Glomerular visceral epithelial cell (primary cell): ENCODE results near the gene CDK18.

ENCODE experiments used
- DNase-seq: peaks from one replicate; pipeline ENCODE4 v3.0.0-alpha.2; 2016; ENCODE audit errors: extremely low spot score

The CDK18 gene

DNA sequence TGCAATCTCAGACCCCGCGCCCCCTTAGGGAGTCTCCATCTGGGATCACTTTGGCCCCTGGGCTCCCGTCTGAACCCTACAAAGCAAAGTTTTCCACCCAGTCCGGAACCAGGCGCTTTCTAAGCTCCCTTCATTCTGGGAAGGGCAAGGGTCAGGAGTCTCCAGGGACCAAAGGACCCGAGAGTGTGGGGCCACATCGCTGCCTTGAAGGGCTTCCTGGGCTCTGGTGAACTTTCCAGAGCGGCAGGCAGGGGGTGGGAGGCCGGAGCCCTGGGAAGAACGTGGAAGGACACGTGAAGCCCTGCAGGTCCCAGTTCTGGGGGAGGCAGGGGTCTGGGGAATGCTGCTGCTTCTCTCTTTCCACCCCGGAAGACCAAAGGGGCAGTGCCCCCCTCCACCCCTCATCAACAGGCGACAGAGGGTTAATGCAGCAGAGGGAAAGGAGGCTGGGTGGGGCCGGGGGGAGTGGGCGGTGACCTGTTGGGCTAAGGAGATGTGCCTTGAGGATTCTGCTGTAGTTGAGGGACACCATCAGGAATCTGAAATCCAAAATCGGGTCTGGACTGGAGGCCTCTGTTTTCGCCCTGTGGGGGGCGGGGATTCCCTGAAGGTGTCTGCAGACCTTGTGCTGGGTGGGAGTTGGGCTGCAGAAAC lies 734 bp downstream of the CDK18 start:
- peak; percentile 29 for DNase-seq

DNA sequence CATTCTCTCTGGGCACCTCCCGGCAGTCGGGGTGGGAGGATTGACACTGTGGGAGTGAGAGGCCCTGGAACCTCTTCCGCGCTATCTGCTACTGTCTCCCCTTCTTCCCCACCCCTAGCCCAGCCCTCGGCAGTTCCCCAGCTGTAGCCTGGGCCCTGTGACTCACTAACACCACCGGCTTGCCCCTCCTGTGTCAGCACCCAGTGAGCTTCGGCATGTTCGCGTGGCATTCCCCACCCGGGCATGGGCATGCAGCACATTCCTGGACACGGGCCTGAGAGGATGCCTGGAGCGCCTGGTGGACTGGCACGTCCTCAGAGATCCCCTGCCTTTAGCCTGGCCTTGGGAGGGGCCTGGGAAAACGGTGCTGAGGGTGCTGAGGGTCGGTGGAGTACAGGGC lies 1.3 kb downstream of the CDK18 start:
- peak; percentile 82 for DNase-seq

DNA sequence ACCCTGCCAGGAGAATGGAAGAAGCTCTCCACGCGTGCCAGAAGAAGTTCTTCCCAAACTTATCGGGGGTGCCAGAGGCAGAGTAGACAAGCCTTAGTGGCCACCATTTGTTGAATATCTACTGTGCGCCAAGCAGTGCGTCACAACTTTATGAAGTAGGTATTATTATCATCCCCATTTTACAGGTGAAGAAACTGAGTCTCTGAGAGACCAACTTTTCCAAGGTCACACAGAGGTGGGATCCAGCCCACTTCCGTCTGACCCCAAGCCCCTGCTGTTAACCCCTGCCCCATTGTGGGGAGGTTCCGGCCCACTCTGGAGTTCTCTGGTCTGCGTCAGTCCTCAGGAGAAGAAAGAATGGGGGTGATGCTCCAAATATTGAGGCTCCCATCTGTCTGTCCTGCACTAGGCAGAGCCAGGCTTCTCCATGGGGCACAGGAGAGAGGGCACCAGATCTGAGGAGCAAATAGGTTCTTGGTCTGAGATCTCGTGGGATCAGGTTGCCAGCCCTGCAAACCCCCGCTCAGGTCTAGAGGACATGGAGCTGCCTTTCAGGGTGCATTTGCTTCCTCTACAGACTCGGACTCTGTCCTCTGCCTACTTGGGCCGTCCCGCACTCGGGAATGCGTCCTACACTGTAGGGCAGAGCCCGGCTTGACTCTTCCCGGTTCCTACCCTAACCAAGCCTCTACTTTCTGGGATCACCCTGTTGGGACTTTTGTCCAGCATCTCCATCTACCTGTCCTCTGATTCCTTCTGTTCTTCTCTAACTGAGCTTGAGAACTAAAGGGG lies 2.1 kb downstream of the CDK18 start:
- DNase-seq = no peak

DNA sequence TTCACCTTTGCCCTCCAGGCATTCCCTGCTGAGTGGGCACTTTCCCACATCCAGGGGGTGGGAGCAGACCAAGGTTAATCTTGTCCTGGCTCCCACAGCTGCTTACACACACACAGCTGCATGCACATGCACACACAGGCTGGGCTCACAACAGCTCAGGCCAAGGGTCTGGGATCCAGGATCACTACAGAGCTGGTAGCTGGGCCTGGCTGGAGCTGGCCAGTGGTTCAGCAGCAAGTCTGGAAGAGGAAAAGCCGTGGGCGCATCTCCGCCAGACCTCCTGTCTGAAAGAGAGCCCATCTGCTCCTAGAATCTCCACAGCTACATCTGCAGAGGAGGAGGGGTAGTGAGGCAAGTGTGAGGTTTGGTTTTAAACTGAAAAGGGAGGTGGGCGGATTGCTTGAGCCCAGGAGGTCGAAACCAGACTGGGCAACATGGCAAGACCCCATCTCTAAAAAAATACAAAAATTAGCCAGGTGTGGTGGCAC lies 3.8 kb downstream of the CDK18 start:
- no peak for DNase-seq

DNA sequence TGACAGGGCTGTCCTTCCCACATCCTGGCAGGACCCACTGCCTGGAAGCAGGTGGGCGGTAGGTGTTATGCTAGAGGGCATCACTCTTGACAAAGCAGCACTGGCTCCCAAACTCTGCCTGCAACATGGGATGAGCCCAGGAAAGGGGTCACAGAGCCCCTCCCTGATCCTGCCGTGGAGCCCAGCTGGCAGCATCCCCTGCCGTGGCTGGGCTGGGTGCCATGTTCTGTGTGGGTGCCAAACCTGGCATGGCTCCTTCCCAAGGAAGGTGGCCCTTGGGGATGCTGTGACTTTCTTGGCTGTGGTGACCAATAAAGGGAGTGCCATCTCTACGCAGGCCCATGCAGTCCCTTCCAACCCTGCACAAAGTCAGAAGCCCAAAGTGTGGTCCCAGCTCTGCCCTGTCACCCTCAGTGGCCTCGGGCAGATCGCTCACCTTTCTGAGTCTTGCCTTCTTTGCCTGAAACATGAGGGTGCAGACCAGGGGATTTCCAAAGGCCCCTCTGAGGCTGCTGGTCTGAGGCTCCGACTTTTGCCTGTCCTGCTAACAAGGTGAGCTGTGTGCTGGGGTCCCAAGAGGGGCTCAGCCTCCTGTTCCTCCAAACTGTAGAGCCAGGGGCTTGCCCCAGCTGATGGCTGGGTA lies 6.0 kb downstream of the CDK18 start:
- DNase-seq = no peak

DNA sequence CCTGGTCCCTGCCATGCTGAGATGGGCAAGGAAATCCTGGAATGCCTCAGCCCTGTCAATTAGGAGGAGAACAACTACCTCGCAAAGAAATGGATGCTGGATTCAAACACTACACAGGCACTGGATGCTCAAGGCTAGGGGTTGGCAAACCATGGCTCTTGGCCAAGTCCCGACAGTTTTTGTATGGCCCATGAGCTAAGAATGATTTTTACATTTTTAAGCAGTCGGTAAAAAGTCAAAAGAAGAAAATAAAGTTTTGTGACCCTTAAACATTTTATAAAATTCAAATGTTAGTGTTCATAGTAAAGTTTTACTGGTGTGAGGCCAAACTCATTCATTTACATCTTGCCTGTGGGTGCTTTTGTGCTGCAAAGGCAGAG lies 6.5 kb downstream of the CDK18 start:
- DNase-seq = no peak

DNA sequence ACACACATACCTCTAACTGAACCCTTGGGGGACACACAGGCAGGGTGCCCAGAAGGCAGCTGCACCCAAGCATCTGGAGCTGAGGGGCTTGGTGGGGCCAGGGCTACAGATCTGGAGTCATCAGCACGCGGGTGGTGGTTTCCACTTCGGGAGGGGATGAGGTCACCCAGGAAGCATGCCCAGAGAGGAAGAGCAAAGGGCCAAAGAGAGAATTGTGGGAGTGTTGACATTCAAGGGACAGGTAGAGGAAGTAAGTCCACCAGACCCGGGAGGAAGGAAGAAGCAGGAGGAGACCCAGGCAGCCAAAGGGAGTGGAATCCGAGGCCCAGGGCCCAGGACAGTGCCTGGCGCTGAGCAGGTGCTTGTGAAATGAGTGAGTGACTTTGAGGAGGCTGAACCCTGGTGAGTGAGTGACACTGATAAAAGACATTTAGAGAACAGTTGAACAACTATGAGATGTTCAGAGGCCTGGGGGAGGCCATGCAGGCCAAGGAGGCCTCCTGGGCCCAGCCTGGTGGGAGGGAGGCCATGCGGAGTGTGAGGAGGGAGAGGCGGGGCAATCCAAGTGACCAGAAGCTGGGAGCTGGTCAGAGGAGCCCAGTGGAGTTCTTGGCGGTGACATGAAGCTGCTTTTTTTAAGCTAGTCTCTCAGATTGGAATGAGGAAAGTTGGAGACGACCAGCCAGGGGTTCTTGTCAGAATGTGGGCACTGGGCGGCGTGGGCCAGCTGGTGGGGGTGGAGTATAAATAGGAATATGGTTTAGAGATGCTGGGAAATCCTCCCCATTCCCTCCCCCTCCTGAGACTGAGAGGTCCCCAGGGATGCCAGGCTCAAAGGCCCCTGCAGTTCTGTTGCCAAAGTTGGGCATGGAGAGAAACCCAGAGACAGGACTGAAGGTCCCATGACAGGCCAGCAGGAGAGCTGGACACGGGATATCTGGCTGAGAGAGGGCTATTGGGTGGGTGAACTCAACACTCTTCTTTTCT lies 7.9 kb downstream of the CDK18 start:
- DNase-seq = peak; percentile 86

DNA sequence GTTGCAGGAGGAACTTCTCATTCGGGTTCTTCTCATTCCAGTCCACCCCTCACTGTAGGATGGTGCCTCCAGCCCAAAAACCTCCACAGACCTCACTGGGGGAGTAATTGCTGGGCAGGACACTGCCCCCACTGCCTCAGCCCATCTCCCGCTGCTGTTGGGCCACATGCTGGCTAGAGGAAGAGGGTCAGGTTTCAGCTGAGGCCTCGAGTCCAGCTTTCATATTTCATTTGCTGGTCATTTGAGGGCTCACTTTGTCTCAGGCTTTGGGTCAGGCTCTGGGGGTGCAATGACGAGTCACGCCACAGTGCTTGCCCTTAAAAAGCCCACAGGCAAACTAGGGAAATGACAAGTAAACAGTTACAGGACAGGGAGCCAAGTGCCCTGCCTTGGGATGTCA lies 9.3 kb downstream of the CDK18 start:
- DNase-seq = no peak

DNA sequence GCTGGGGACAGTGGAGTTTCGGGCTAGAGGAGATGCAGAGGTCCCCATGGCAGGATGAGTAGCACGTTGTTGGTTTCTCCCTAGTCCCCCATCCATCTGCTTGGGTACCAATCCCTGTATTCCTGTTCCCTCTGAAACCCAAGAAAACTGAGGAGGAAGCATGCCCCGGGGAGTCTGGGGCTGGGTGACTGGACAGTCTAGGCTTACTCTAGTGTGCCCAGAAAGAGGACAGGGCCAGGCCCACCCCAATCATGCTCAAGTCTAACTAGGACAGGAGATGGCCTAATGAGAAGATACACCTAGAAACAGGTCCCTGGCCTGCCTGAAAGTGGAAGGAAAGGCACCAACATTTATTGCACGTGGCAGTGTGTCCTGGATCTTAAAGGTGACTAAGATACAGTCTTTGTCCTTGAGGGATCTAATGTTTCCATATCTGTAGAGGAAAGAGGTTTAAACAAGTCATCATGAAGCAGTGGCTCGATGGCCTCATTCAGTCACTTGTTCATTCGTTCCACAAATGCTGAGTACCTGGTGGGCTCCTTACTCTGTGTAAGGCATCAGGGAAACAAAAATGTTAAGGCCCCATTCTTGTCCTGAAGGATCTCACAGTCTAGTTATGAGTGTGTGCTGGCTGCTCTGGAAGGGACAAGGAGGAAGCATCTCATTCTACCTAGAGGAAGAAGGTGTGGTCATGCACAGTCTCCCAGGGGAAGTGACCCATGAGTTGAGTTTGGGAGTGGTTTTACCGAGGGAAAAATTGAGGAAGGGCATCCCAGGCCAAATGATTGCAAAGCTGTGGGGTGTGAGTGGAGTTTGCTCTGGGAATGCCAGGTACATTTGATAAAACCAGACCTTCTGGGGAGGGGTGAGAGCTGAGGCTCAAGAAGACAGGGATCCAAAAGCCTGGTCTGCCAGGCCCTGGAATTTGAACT lies 10.0 kb downstream of the CDK18 start:
- DNase-seq = no peak

DNA sequence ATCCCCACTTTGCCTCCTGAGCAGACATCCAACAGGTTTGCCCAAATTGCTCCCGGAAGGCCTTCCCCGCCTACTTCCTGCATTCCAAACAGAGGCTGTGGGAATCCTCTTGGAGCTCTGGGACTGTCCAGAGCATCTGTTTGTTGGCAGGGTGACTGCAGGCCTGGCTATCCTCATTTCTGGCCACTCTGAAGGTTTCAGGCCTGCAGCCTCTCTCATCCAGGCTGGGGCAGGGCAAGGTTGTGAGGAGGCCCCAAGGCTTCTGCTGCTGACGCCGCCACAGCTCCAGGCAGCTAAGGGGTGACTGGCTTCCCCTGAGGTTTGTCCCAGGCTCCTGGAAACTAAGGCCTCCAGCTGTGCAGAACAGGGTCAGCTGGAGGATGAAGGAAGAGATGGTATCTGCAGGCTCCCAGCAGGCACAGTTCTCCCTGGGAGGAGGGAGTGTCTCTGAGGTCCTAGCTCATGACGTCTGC lies 11.3 kb downstream of the CDK18 start:
- no peak for DNase-seq

DNA sequence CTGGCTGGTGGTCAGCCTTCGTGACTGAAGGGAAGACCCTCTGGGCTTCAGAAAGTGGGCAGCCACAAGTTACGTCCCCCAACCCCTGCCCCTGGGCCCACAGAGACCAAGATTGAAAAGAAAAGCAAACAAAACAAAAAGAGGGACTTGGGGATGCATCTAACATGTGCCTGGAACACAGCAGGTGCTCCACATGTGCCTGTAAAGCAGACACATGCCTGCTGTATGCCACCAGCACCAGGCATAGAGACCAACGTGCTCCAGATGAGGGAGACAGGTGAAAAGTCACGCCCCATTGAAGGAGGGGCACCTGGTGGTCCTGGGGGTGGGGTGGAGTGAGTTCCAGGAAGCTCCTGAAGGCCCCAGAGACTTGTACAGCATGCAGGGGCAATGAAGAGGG lies 11.9 kb downstream of the CDK18 start:
- no peak for DNase-seq

DNA sequence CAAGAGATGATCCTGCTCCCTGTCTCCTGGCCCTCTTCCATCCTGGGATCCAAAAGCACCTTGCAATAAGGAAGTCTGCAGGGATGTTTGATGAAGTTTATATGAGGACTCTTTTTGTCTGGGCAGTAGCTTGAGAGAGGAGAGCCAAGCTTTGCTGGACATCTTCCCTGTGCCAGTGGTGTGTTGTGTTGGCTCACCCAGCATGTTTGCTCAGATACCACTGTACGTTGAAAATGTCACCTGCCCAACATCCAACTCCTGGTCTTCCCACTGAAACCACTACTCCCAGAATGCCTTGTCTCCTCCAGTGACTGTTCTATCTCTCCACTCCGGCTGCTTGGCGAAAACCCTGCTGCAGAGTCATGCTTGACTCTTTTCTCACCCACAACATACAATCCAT lies 12.8 kb downstream of the CDK18 start:
- DNase-seq = no peak

DNA sequence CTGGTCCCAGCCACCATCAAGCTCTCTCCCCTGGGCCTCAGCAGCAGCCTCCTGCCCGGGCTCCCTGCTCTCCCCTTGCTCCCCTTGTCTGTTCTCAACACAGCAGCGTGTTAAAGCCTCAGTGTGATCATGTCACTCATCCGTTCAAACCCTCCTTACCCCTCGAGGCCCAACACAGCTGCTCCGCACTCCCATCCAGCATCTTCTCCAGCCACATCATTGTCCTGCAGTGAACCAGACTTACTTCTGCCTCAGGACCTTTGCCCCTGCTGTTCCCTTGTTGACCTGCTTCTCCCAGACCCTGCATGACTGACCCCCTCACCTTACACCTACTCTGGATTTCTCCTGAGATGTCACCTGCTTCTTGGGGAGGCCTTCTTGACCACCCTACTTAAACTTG lies 13.3 kb downstream of the CDK18 start:
- DNase-seq = no peak

DNA sequence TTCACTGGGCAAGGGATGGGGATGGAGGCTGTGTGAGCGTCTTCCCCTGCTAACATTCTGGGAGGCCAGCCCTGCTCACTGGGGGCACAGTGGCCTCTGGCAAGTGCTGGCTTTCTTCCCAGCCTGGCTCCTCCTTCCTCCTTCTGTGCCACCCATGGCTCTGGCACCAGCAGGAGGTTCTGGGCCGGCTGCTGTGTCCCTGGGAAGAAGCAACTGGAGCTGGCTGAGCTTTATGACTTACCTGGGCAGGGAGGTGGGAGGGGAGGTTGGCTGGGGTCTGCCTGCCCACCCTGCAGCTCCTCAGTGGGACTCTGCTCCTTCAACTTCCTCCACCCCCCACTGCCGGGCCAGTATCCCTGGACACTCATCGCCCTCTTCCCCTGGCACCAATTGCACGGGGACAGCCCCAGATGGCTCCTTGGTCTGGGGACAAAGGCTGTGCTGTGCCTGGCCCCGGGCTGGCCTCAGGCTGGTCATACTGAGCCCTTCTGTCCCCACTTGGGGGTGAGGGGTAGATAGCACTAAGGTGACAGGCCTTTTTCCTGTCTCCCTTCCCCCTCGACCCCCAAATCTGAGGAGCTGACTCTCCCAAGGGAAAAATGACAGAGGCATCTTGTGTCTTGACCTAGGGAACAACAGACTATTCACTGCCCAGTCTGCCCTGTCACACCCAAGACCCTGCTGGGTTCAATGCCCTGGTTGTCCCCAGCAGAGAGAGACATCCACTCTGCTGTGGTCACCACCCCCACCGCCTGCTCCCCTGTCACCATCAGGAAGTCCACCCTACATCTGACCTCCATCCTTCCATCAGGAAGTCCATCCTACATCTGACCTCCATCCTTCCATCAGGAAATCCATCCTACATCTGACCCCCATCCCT lies 14.4 kb downstream of the CDK18 start:
- DNase-seq = no peak

DNA sequence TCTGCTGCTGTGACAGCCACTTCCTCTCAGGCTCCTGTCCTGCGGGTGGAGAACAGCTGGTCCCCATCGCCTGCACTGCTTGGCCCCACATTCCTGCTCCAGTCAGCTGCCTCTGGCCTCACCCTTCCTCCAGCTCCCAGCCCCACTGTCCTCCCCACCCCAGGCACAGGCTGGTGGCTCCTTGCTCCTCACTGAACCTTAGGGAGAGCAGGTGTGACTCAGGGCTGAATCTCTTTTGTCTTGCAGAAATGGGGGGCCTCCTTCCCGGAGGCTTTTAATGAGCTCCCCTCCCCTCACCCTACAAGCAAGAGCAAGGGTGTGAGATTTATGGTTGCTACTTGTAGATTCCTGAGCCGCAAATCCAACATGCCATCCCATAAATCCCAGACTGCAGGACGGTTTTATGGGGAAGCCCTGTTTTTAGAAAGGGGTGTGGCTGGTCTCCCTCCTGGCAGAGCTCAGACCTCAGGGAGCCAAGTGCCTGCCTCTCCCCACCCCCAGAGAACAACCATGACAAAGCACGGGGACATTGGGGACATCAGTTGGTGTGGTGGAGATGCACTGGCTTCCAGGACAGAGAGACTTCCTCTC lies 15.2 kb downstream of the CDK18 start:
- DNase-seq = no peak

DNA sequence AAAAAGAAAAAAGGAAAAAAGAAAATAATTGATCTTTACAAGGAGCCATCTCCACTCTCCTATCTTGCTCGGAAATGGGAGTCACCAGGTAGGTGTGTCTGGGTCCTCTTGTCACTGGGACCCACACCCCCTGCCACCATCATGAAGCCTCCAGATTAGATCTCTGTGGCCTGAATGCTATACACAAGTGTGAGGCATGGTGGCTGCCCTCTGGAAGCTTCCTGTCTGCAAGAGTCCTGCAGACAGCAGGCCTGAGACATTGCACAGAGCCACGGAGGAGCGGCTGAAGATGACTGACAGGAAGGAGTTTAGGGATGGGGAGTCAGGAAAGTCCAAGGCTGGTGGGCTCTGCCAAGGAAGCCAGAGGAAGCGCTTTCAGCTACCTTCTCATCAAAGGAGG lies 16.2 kb downstream of the CDK18 start:
- DNase-seq = no peak

DNA sequence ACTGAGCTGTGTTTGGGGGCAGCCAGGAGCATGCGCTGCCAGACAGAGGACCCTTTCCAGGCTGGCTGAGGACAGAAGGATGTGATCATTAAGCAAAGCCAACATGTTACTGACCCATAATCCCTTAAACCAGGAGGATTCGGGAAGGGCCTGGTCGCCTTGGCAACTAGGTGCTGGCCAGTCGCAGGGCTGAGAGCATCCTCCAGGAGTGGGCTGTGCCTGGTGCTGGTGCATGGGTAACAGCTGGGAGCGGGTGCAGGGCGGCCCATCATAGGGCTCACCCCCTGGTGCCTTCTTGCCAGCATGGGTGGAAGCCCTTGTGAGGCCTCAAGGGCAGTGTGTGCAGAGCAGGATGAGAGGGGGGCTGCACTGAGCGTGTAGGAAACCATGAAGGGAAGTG lies 17.2 kb downstream of the CDK18 start:
- no peak for DNase-seq

DNA sequence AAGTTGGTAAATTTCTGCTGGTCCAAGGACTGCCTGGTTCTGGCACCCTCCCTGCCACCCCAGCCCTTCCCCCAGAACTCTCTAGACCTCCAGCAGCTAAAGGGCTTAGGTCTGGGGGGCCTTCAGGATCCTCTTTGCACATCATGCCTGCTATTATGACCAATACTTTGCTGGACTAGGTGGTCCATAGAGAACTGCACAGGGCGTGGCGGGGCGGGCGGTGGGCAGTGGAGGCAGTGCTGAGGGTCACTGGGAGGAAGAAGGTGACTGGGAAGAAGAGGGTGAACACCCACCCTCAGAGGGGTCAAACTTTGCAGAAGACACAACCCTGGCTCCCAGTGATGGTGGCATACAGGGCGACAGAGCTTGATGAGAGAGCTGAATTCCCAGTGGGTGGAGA lies 18.2 kb downstream of the CDK18 start:
- DNase-seq = no peak

DNA sequence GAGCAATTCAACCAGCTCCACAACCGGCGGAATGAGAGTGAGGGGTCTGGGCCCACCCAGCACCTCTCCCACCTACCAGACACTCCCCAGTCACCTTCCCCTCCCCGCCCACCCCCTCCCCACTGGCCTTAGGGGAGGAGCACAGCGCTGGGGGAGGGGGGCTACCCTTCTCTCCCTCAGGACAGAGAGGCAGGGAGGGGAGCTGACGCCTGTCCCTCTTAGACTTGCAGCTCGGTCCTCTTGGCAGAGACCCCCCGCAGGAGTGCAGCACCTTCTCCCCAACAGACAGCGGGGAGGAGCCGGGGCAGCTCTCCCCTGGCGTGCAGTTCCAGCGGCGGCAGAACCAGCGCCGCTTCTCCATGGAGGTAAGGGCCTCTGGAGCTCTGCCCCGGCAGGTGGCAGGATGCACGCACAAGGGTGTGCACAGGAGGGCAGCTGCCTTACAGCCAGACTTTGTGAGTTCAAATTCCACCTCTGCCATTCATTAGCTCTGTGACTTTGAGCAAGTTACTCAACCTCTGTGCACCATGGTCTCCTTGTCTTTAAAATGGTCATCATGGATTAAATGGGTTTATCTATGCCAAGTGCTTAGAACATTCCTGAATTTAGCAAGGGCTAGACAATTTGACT lies 18.9 kb downstream of the CDK18 start:
- DNase-seq = no peak
